ENCODE measurements around the gene KCNC3.
"Not testable (repeated sequence)": the region's sequence is repeated elsewhere in the genome, so short reads cannot be mapped to it uniquely, and the experiment has no call there.

The KCNC3 gene

GRCh38 chr19:50362656-50363424 lies 33.7 kb upstream of the KCNC3 start:
- Histone ChIP-seq H3K4me1 (ENCODE audit: control insufficient read depth, low read depth, low read length) (no peaks in the 10 kb centered on the region), H3K27me3 (ENCODE audit: control insufficient read depth, insufficient read depth, low read length) (no peaks in the 10 kb centered on the region), H3K4me3 (ENCODE audit: low read length) (no peak overlapping the region), H3K27ac (ENCODE audit: low read length) (no peak overlapping the region), H3K9ac (ENCODE audit: low read length) (no peak overlapping the region), H3K36me3 (ENCODE audit: control insufficient read depth, low read depth, low read length) (no peaks in the 10 kb centered on the region), H3K9me3 (ENCODE audit: control insufficient read depth, low read depth, low read length) (no peaks in the 10 kb centered on the region)

GRCh38 chr19:50362030-50362412 lies 32.8 kb upstream of the KCNC3 start:
- H3K36me3 ChIP-seq (ENCODE audit: control insufficient read depth, low read depth, low read length): no peaks in the 10 kb centered on the region
- H3K27ac ChIP-seq (ENCODE audit: low read length): no peak overlapping the region
- H3K4me1 ChIP-seq (ENCODE audit: control insufficient read depth, low read depth, low read length): no peaks in the 10 kb centered on the region
- H3K9me3 ChIP-seq (ENCODE audit: control insufficient read depth, low read depth, low read length): no peaks in the 10 kb centered on the region
- H3K4me3 ChIP-seq (ENCODE audit: low read length): no peak overlapping the region
- H3K9ac ChIP-seq (ENCODE audit: low read length): no peak overlapping the region
- H3K27me3 ChIP-seq (ENCODE audit: control insufficient read depth, insufficient read depth, low read length): no peaks in the 10 kb centered on the region

- H3K4me1 ChIP-seq (ENCODE audit: control insufficient read depth, low read depth, low read length): no peaks in the 10 kb centered on the region
- H3K4me3 ChIP-seq (ENCODE audit: low read length): no peak overlapping the region
- H3K9ac ChIP-seq (ENCODE audit: low read length): no peak overlapping the region
- H3K36me3 ChIP-seq (ENCODE audit: control insufficient read depth, low read depth, low read length): no peaks in the 10 kb centered on the region
- no peak overlapping the region for H3K27ac ChIP-seq (ENCODE audit: low read length)
- H3K27me3 ChIP-seq (ENCODE audit: control insufficient read depth, insufficient read depth, low read length): no peaks in the 10 kb centered on the region
- no peaks in the 10 kb centered on the region for H3K9me3 ChIP-seq (ENCODE audit: control insufficient read depth, low read depth, low read length)
Measured at GRCh38 chr19:50361290-50362029, 32.3 kb upstream of the KCNC3 start.

- Histone ChIP-seq H3K9me3 (ENCODE audit: control insufficient read depth, low read depth, low read length) (no peaks in the 10 kb centered on the region), H3K9ac (ENCODE audit: low read length) (no peak overlapping the region), H3K27ac (ENCODE audit: low read length) (no peak overlapping the region), H3K4me1 (ENCODE audit: control insufficient read depth, low read depth, low read length) (no peaks in the 10 kb centered on the region), H3K4me3 (ENCODE audit: low read length) (no peak overlapping the region), H3K36me3 (ENCODE audit: control insufficient read depth, low read depth, low read length) (no peaks in the 10 kb centered on the region), H3K27me3 (ENCODE audit: control insufficient read depth, insufficient read depth, low read length) (no peaks in the 10 kb centered on the region)
Measured at GRCh38 chr19:50359328-50359818, 30.2 kb upstream of the KCNC3 start.

- H3K4me1 ChIP-seq (ENCODE audit: control insufficient read depth, low read depth, low read length): no peaks in the 10 kb centered on the region
- no peak overlapping the region for H3K27ac ChIP-seq (ENCODE audit: low read length)
- no peaks in the 10 kb centered on the region for H3K27me3 ChIP-seq (ENCODE audit: control insufficient read depth, insufficient read depth, low read length)
- no peaks in the 10 kb centered on the region for H3K9me3 ChIP-seq (ENCODE audit: control insufficient read depth, low read depth, low read length)
- no peaks in the 10 kb centered on the region for H3K36me3 ChIP-seq (ENCODE audit: control insufficient read depth, low read depth, low read length)
- H3K9ac ChIP-seq (ENCODE audit: low read length): no peak overlapping the region
- no peak overlapping the region for H3K4me3 ChIP-seq (ENCODE audit: low read length)
Measured at GRCh38 chr19:50358483-50359327, 29.5 kb upstream of the KCNC3 start.

GRCh38 chr19:50357178-50358100 lies 28.3 kb upstream of the KCNC3 start:
- Histone ChIP-seq H3K36me3 (ENCODE audit: control insufficient read depth, low read depth, low read length) (no peaks in the 10 kb centered on the region), H3K4me1 (ENCODE audit: control insufficient read depth, low read depth, low read length) (no peaks in the 10 kb centered on the region), H3K27ac (ENCODE audit: low read length) (no peak overlapping the region), H3K27me3 (ENCODE audit: control insufficient read depth, insufficient read depth, low read length) (no peaks in the 10 kb centered on the region), H3K4me3 (ENCODE audit: low read length) (no peak overlapping the region), H3K9me3 (ENCODE audit: control insufficient read depth, low read depth, low read length) (no peaks in the 10 kb centered on the region), H3K9ac (ENCODE audit: low read length) (no peak overlapping the region)

- Histone ChIP-seq H3K27me3 (ENCODE audit: control insufficient read depth, insufficient read depth, low read length) (no peaks in the 10 kb centered on the region), H3K4me3 (ENCODE audit: low read length) (no peak overlapping the region), H3K9ac (ENCODE audit: low read length) (no peak overlapping the region), H3K27ac (ENCODE audit: low read length) (no peak overlapping the region), H3K36me3 (ENCODE audit: control insufficient read depth, low read depth, low read length) (no peaks in the 10 kb centered on the region), H3K4me1 (ENCODE audit: control insufficient read depth, low read depth, low read length) (no peaks in the 10 kb centered on the region), H3K9me3 (ENCODE audit: control insufficient read depth, low read depth, low read length) (no peaks in the 10 kb centered on the region)
Measured at GRCh38 chr19:50356691-50357177, 27.6 kb upstream of the KCNC3 start.

GRCh38 chr19:50353487-50353880 lies 24.3 kb upstream of the KCNC3 start:
- H3K9ac ChIP-seq (ENCODE audit: low read length); H3K36me3 ChIP-seq (ENCODE audit: control insufficient read depth, low read depth, low read length); H3K27ac ChIP-seq (ENCODE audit: low read length); H3K4me3 ChIP-seq (ENCODE audit: low read length); H3K27me3 ChIP-seq (ENCODE audit: control insufficient read depth, insufficient read depth, low read length); H3K4me1 ChIP-seq (ENCODE audit: control insufficient read depth, low read depth, low read length); H3K9me3 ChIP-seq (ENCODE audit: control insufficient read depth, low read depth, low read length): not testable (repeated sequence)

- Histone ChIP-seq H3K9ac (ENCODE audit: low read length) (no peak overlapping the region), H3K4me1 (ENCODE audit: control insufficient read depth, low read depth, low read length) (no peaks in the 10 kb centered on the region), H3K4me3 (ENCODE audit: low read length) (no peak overlapping the region), H3K27me3 (ENCODE audit: control insufficient read depth, insufficient read depth, low read length) (no peaks in the 10 kb centered on the region), H3K9me3 (ENCODE audit: control insufficient read depth, low read depth, low read length) (no peaks in the 10 kb centered on the region), H3K27ac (ENCODE audit: low read length) (no peak overlapping the region), H3K36me3 (ENCODE audit: control insufficient read depth, low read depth, low read length) (no peaks in the 10 kb centered on the region)
Measured at GRCh38 chr19:50352242-50352641, 23.1 kb upstream of the KCNC3 start.

GRCh38 chr19:50349277-50350057 lies 20.3 kb upstream of the KCNC3 start:
- Histone ChIP-seq H3K4me1 (ENCODE audit: control insufficient read depth, low read depth, low read length) (no peaks in the 10 kb centered on the region), H3K36me3 (ENCODE audit: control insufficient read depth, low read depth, low read length) (no peaks in the 10 kb centered on the region), H3K27ac (ENCODE audit: low read length) (no peak overlapping the region), H3K27me3 (ENCODE audit: control insufficient read depth, insufficient read depth, low read length) (no peaks in the 10 kb centered on the region), H3K9me3 (ENCODE audit: control insufficient read depth, low read depth, low read length) (no peaks in the 10 kb centered on the region), H3K4me3 (ENCODE audit: low read length) (no peak overlapping the region), H3K9ac (ENCODE audit: low read length) (no peak overlapping the region)
